ENCODE measurements around the gene IQCC.

The IQCC gene

GRCh38 chr1:32224285-32224684 is 18.8 kb downstream of the IQCC start:
- no peak for DNase-seq

- DNase-seq: no peak
These were observed 23.3 kb downstream of the IQCC start for GRCh38 chr1:32228771-32229170.

- no peak for DNase-seq
These were observed 26.5 kb downstream of the IQCC start for GRCh38 chr1:32231843-32232432.

- no peak for DNase-seq
These were observed 27.3 kb downstream of the IQCC start for GRCh38 chr1:32232558-32233304.

- DNase-seq: no peak
These were observed 29.3 kb downstream of the IQCC start for GRCh38 chr1:32234792-32235191.

- no peak for DNase-seq
These were observed 33.9 kb downstream of the IQCC start for GRCh38 chr1:32239337-32239736.

- peak in 1 of 2 experiments; percentile 79 for DNase-seq
These were observed 34.3 kb downstream of the IQCC start for GRCh38 chr1:32239790-32240139.

- peak; percentile 86 to 91 for DNase-seq
These were observed 34.9 kb downstream of the IQCC start for GRCh38 chr1:32240140-32240951.

GRCh38 chr1:32241001-32241763 is 35.7 kb downstream of the IQCC start:
- peak; percentile 61 to 78 for DNase-seq

- DNase-seq: no peak
These were observed 36.9 kb downstream of the IQCC start for GRCh38 chr1:32242341-32242851.

- no peak for DNase-seq
These were observed 41.4 kb downstream of the IQCC start, which contains the start of gene FAM167B for GRCh38 chr1:32246888-32247273. Gene FAM167B, plus strand, starts transcription at chr1:32247222. Its CDS starts 200 bp downstream, at chr1:32247422.

GRCh38 chr1:32247452-32247851 is 42.0 kb downstream of the IQCC start:
- no peak for DNase-seq

- peak; percentile 44 to 76 for DNase-seq
These were observed 42.8 kb downstream of the IQCC start for GRCh38 chr1:32247983-32248889.

GRCh38 chr1:32249831-32250525 is 44.5 kb downstream of the IQCC start:
- no peak for DNase-seq

- no peak for DNase-seq
These were observed 45.6 kb downstream of the IQCC start, which contains the start of gene LCK for GRCh38 chr1:32250893-32251716. Gene LCK, plus strand, starts transcription at chr1:32251265. Its CDS starts 23,065 bp downstream, at chr1:32274330.

GRCh38 chr1:32255072-32256071 is 49.9 kb downstream of the IQCC start:
- no peak for DNase-seq

- no peak for DNase-seq
These were observed 51.2 kb downstream of the IQCC start for GRCh38 chr1:32256473-32257226.

- DNase-seq: no peak
These were observed 51.7 kb downstream of the IQCC start for GRCh38 chr1:32257227-32257508.
